Kidney (tissue), 14 donors: ENCODE results near the gene ZNF101. TPM values are rescaled to one million over a fixed set of nuclear protein-coding genes. Genes with fewer than 3 reads are reported as not detected.

Source experiments
- DNase-seq, 5 donors: peaks; one replicate each; pipeline ENCODE4 v3.0.0-alpha.2; 2013 to 2020
- FAIRE-seq: peaks from 2 replicates; lab custom pipeline; 2012; peaks lifted over from hg19 to GRCh38; lab: Jason Lieb, UNC
- H3K27ac ChIP-seq, 2 donors: one replicate each; pipeline ENCODE4 v1.7.0; 2013; ENCODE audit warnings: low read depth in 2 of 2, low read length in 2 of 2, inconsistent platforms in 1 of 2
- H3K27me3 ChIP-seq: one replicate; pipeline ENCODE4 v1.7.1; 2013; ENCODE audit warnings: low read length, inconsistent platforms; ENCODE audit not compliant: control insufficient read depth, insufficient read depth
- H3K36me3 ChIP-seq, 3 donors: one replicate each; pipeline versions ENCODE4 v1.7.0 to v1.7.1; 2013; ENCODE audit warnings: low read length in 3 of 3, control low read depth in 1 of 3, inconsistent platforms in 1 of 3; ENCODE audit not compliant: insufficient read depth in 3 of 3, control insufficient read depth in 2 of 3
- H3K4me1 ChIP-seq, 3 donors: one replicate each; pipeline versions ENCODE4 v1.7.0 to v1.7.1; 2013; ENCODE audit warnings: low read length in 3 of 3, inconsistent platforms in 1 of 3, low read depth in 1 of 3; ENCODE audit not compliant: control insufficient read depth in 2 of 3, insufficient read depth in 2 of 3
- H3K4me3 ChIP-seq, 3 donors: one replicate each; pipeline versions ENCODE4 v1.7.0 to v1.8.1; 2013; ENCODE audit warnings: low read length in 3 of 3, control low read depth in 1 of 3, inconsistent platforms in 1 of 3
- H3K9ac ChIP-seq, 3 donors: one replicate each; pipeline versions ENCODE4 v1.7.0 to v1.7.1; 2013; ENCODE audit warnings: low read length in 3 of 3, control low read depth in 1 of 3, inconsistent platforms in 1 of 3
- H3K9me3 ChIP-seq, 3 donors: one replicate each; pipeline versions ENCODE4 v1.7.0 to v1.7.1; 2013; ENCODE audit warnings: low read length in 3 of 3, control low read depth in 1 of 3, inconsistent platforms in 1 of 3; ENCODE audit not compliant: control insufficient read depth in 2 of 3, insufficient read depth in 1 of 3
- CTCF ChIP-seq: IDR thresholded peaks from 3 replicates; pipeline ENCODE4 v1.5.1; 2012; ENCODE audit warnings: mild to moderate bottlenecking, moderate library complexity, borderline replicate concordance; ENCODE audit not compliant: insufficient read depth; ENCODE audit errors: extremely low read depth
- intact Hi-C: fragments of 100-400 bp; cut with DNase I; formaldehyde crosslinking; loops from one replicate; pipeline ENCODE4 v1.11.1; 2022
- polyA plus RNA-seq: library from polyadenylated mRNA; stranded (reverse); fragments of 350-450 nt; fragmentation: Illumina TruSeq; extraction: RNeasy Lipid Tissue Mini Kit (QIAGEN cat#74804); gene quantifications from one replicate; pipeline ENCODE4 v1.2.3, GENCODE V29; 2014; ENCODE audit warnings: low read depth, low replicate concordance; ENCODE audit not compliant: insufficient read depth
- total RNA-seq: library from RNA; stranded (reverse); fragmentation: NEBNext Ultra II Directional; extraction: Animal tissue kit (Norgen Biotek cat#: 25700); gene quantifications from one replicate; pipeline ENCODE4 v1.2.1, GENCODE V29; 2021
- donor health status: control.
- donor health status: control.
- donor health status: control.
- donor health status: control.
- donor health status: control.
- donor health status: DM: yes; HTN: yes; CAD: no.
- donor health status: Normal renal cell carcinoma (clear cell type).

ZNF101 gene
- total and polyA plus RNA-seq, 2 donors from 2014 or later: 10.2 to 21.2 TPM

- H3K36me3 ChIP-seq: no peaks in the 10 kb centered on the region
- no peak overlapping the region for H3K27ac ChIP-seq
- TF ChIP-seq CTCF: no peak
- no peak overlapping the region for H3K9ac ChIP-seq
- H3K4me3 ChIP-seq: no peak overlapping the region
- intact Hi-C loops: no loop called here
- DNase-seq (no peak), FAIRE-seq (no peak)
- H3K9me3 ChIP-seq: no peaks in the 10 kb centered on the region
- H3K4me1 ChIP-seq: peaks cover 0 to 3% (median 0%) of the 10 kb centered on the region in 3 donors
- no peaks in the 10 kb centered on the region for H3K27me3 ChIP-seq
Measured at GRCh38 chr19:19623383-19623782, 45.3 kb upstream of the ZNF101 start.

GRCh38 chr19:19624032-19624570 lies 44.5 kb upstream of the ZNF101 start:
- TF ChIP-seq CTCF: no peak
- Histone ChIP-seq H3K4me1 (peaks cover 0 to 3% (median 0%) of the 10 kb centered on the region in 3 donors), H3K9me3 (no peaks in the 10 kb centered on the region), H3K9ac (no peak overlapping the region), H3K4me3 (no peak overlapping the region), H3K36me3 (no peaks in the 10 kb centered on the region), H3K27ac (no peak overlapping the region), H3K27me3 (no peaks in the 10 kb centered on the region)
- DNase-seq (no peak), FAIRE-seq (no peak)
- intact Hi-C loops: no loop called here

- intact Hi-C loops: no loop called here
- no peak overlapping the region for H3K27ac ChIP-seq
- no peak for FAIRE-seq
- no peaks in the 10 kb centered on the region for H3K9me3 ChIP-seq
- H3K27me3 ChIP-seq: no peaks in the 10 kb centered on the region
- peak in 1 of 5 donors; percentile 70 for DNase-seq
- peak overlapping the region in 2 of 3 donors; percentile 33 to 41 for H3K4me3 ChIP-seq
- H3K9ac ChIP-seq: peak overlapping the region in 1 of 3 donors; percentile 34
- no peak for TF ChIP-seq CTCF
- no peaks in the 10 kb centered on the region for H3K36me3 ChIP-seq
- peaks cover 0 to 3% (median 0%) of the 10 kb centered on the region in 3 donors for H3K4me1 ChIP-seq
Measured at GRCh38 chr19:19626516-19627472, 41.8 kb upstream of the ZNF101 start.
